CD4-positive, alpha-beta T cell treated with Interleukin-6 for 4 hours (primary cell): ENCODE measurements around the gene DISC1.
A peak's percentile ranks its signal among the peaks of the same experiment; 100 is the strongest.
"Not testable (repeated sequence)": the region's sequence is repeated elsewhere in the genome, so short reads cannot be mapped to it uniquely, and the experiment has no call there.

Experiments used
- DNase-seq: peaks from one replicate; pipeline ENCODE4 v3.0.0-alpha.2; 2020; ENCODE audit warnings: mixed read lengths

The DISC1 gene

GRCh38 chr1:231779081-231779480, 152.5 kb downstream of the DISC1 start:
- DNase-seq: no peak

GRCh38 chr1:231781892-231782291, 155.3 kb downstream of the DISC1 start:
- no peak for DNase-seq

- not testable (repeated sequence) for DNase-seq
Measured at GRCh38 chr1:231785073-231785472, 158.5 kb downstream of the DISC1 start.

GRCh38 chr1:231786126-231786525, 159.5 kb downstream of the DISC1 start:
- DNase-seq: no peak

GRCh38 chr1:231792634-231793033, 166.0 kb downstream of the DISC1 start:
- DNase-seq: no peak

GRCh38 chr1:231793893-231794292, 167.3 kb downstream of the DISC1 start:
- no peak for DNase-seq

GRCh38 chr1:231796141-231796540, 169.6 kb downstream of the DISC1 start:
- no peak for DNase-seq

GRCh38 chr1:231799363-231799986, 172.9 kb downstream of the DISC1 start:
- no peak for DNase-seq

GRCh38 chr1:231800108-231800507, 173.5 kb downstream of the DISC1 start:
- DNase-seq: no peak

- DNase-seq: no peak
Measured at GRCh38 chr1:231801042-231801585, 174.5 kb downstream of the DISC1 start.

- DNase-seq: no peak
Measured at GRCh38 chr1:231803353-231803752, 176.8 kb downstream of the DISC1 start.

- DNase-seq: peak; percentile 7
Measured at GRCh38 chr1:231806623-231807495, 180.3 kb downstream of the DISC1 start.

- no peak for DNase-seq
Measured at GRCh38 chr1:231807541-231807940, 181.0 kb downstream of the DISC1 start.

GRCh38 chr1:231808116-231808515, 181.5 kb downstream of the DISC1 start:
- no peak for DNase-seq

- no peak for DNase-seq
Measured at GRCh38 chr1:231808990-231809389, 182.4 kb downstream of the DISC1 start.

GRCh38 chr1:231810415-231810814, 183.8 kb downstream of the DISC1 start:
- no peak for DNase-seq

GRCh38 chr1:231814021-231814420, 187.4 kb downstream of the DISC1 start:
- no peak for DNase-seq

- DNase-seq: no peak
Measured at GRCh38 chr1:231814521-231814920, 187.9 kb downstream of the DISC1 start.

GRCh38 chr1:231817801-231818200, 191.2 kb downstream of the DISC1 start:
- DNase-seq: no peak

- no peak for DNase-seq
Measured at GRCh38 chr1:231818337-231818736, 191.7 kb downstream of the DISC1 start.

- no peak for DNase-seq
Measured at GRCh38 chr1:231821281-231821680, 194.7 kb downstream of the DISC1 start.

- no peak for DNase-seq
Measured at GRCh38 chr1:231822041-231822440, 195.5 kb downstream of the DISC1 start.

GRCh38 chr1:231826566-231826965, 200.0 kb downstream of the DISC1 start:
- no peak for DNase-seq
